ENCODE measurements around the gene NKAIN2. TPM values are rescaled to one million over a fixed set of nuclear protein-coding genes. Genes with fewer than 3 reads are reported as not detected.

NKAIN2 gene
- polyA plus RNA-seq, 1 donor (not counting 4 experiments of a cell fraction or from before 2014, with no cell fraction given): 0.13 TPM

- TF ChIP-seq CTCF (optimal IDR thresholded peaks at IDR 0.05 in 1 of 3, IDR thresholded peaks at IDR 0.05 in 1 of 3, conservative IDR thresholded peaks at IDR 0.05 in 1 of 3; ENCODE audit: extremely low read depth in 1 of 3, insufficient read depth in 2 of 3, low read length in 3 of 3): no peak
- TF ChIP-seq EZH2 (IDR thresholded peaks at IDR 0.05; ENCODE audit: low read length): no peak
- Histone ChIP-seq H3K4me1 (ENCODE audit: control insufficient read depth, extremely low read depth, insufficient read depth, low read length) (peaks cover 6% of the 10 kb centered on the region), H3K79me2 (ENCODE audit: control insufficient read depth, insufficient read depth, low read length) (no peaks in the 10 kb centered on the region), H2AFZ (ENCODE audit: control insufficient read depth, low read length) (no peak overlapping the region), H3K9ac (ENCODE audit: control insufficient read depth, extremely low read depth, insufficient read depth, low read length) (no peak overlapping the region), H3K27me3 (ENCODE audit: control insufficient read depth, extremely low read depth, insufficient read depth, low read length) (peaks cover 33% of the 10 kb centered on the region), H3K27ac (ENCODE audit: control insufficient read depth, insufficient read depth, low read length) (no peak overlapping the region), H3K4me3 (ENCODE audit: control insufficient read depth in 2 of 3, extremely low read depth in 1 of 3, insufficient read depth in 2 of 3, low read depth in 1 of 3, low read length in 3 of 3) (no peak overlapping the region), H3K36me3 (ENCODE audit: control insufficient read depth in 2 of 2, extremely low read depth in 1 of 2, insufficient read depth in 2 of 2, low read length in 2 of 2) (no peaks in the 10 kb centered on the region), H3K9me3 (ENCODE audit: control insufficient read depth, low read depth, low read length) (no peaks in the 10 kb centered on the region), H3K4me2 (ENCODE audit: control insufficient read depth, extremely low read depth, insufficient read depth, low read depth, low read length) (no peak overlapping the region), H3K9me1 (ENCODE audit: control insufficient read depth, extremely low read depth, insufficient read depth, low read length) (no peaks in the 10 kb centered on the region), H4K20me1 (ENCODE audit: control insufficient read depth, extremely low read depth, insufficient read depth, low read length) (no peaks in the 10 kb centered on the region)
- dilution Hi-C loops (cut with MboI; ENCODE audit: extremely low pct_ligation_motif_present, low sequenced_read_pairs): no loop called here
- FAIRE-seq (no peak), DNase-seq (ENCODE audit: low read depth, low spot score) (no peak)
These were observed 2.3 kb downstream of the NKAIN2 start for GRCh38 chr6:123805921-123806320.

GRCh38 chr6:123806561-123806960 lies 2.9 kb downstream of the NKAIN2 start:
- peaks cover 6% of the 10 kb centered on the region for H3K4me1 ChIP-seq (ENCODE audit: control insufficient read depth, extremely low read depth, insufficient read depth, low read length)
- no peak overlapping the region for H3K4me3 ChIP-seq (ENCODE audit: control insufficient read depth in 2 of 3, extremely low read depth in 1 of 3, insufficient read depth in 2 of 3, low read depth in 1 of 3, low read length in 3 of 3)
- FAIRE-seq: no peak
- DNase-seq (ENCODE audit: low read depth, low spot score): no peak
- no peak overlapping the region for H2AFZ ChIP-seq (ENCODE audit: control insufficient read depth, low read length)
- no peak for TF ChIP-seq CTCF (optimal IDR thresholded peaks at IDR 0.05 in 1 of 3, IDR thresholded peaks at IDR 0.05 in 1 of 3, conservative IDR thresholded peaks at IDR 0.05 in 1 of 3; ENCODE audit: extremely low read depth in 1 of 3, insufficient read depth in 2 of 3, low read length in 3 of 3)
- no peak for TF ChIP-seq EZH2 (IDR thresholded peaks at IDR 0.05; ENCODE audit: low read length)
- H3K4me2 ChIP-seq (ENCODE audit: control insufficient read depth, extremely low read depth, insufficient read depth, low read depth, low read length): no peak overlapping the region
- H4K20me1 ChIP-seq (ENCODE audit: control insufficient read depth, extremely low read depth, insufficient read depth, low read length): no peaks in the 10 kb centered on the region
- dilution Hi-C loops (cut with MboI; ENCODE audit: extremely low pct_ligation_motif_present, low sequenced_read_pairs): no loop called here
- H3K9me3 ChIP-seq (ENCODE audit: control insufficient read depth, low read depth, low read length): no peaks in the 10 kb centered on the region
- no peak overlapping the region for H3K27ac ChIP-seq (ENCODE audit: control insufficient read depth, insufficient read depth, low read length)
- H3K36me3 ChIP-seq (ENCODE audit: control insufficient read depth in 2 of 2, extremely low read depth in 1 of 2, insufficient read depth in 2 of 2, low read length in 2 of 2): no peaks in the 10 kb centered on the region
- H3K27me3 ChIP-seq (ENCODE audit: control insufficient read depth, extremely low read depth, insufficient read depth, low read length): peaks cover 33% of the 10 kb centered on the region
- no peaks in the 10 kb centered on the region for H3K79me2 ChIP-seq (ENCODE audit: control insufficient read depth, insufficient read depth, low read length)
- H3K9me1 ChIP-seq (ENCODE audit: control insufficient read depth, extremely low read depth, insufficient read depth, low read length): no peaks in the 10 kb centered on the region
- no peak overlapping the region for H3K9ac ChIP-seq (ENCODE audit: control insufficient read depth, extremely low read depth, insufficient read depth, low read length)
